Measurements from ENCODE around the gene DUSP1. TPM values are rescaled to one million over a fixed set of nuclear protein-coding genes. Genes with fewer than 3 reads are reported as not detected.

The DUSP1 gene
- total and polyA plus RNA-seq, 2 of the 13 experiments (the other 11 are each of a cell fraction or from before 2014, with no cell fraction given), result 27.1 to 55.5 TPM

DNA sequence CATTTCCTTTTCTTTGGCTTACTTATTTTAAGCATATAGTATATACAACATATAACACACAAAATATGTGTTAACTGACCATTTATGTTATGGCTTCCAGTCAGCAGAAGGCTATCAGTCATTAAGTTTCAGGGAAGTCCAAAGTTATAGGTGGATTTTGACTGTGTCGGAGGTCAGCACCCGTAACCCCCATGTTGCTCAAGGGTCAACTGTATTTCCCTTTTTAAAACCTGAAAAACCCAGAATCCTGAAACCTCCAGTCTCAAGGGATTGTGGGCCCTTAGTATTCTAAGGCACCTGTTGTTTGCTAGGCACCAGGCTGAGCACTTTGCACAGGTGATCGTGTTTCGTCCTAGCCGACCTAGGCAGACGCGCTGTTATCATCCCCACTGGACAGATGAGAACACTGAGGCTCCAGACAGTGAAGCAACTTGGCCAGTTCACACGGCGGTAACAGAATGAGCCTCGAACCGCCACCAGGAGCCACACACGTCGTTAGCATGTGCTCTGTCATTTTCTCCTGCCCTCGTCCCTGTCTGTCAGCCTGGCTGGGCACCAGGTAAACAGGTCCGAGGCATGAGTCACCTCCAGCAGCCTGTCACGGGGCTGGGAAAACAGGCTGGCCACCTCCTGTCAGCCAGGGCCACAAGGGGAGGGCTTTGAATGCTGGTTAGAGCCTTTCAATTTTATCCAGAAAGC is 39.9 kb downstream of the DUSP1 start (continued):
- TF ChIP-seq GABPA (IDR thresholded peaks at IDR 0.05; ENCODE audit: low read depth, low read length) (no peak), GABPA (CRISPR knock-in tag; IDR thresholded peaks at IDR 0.05; ENCODE audit: low read depth) (0 out of 2 replicates have a peak, but pooled peaks have one; percentile 28), NFKB2 (CRISPR knock-in tag; IDR thresholded peaks at IDR 0.05; ENCODE audit: borderline replicate concordance) (peak; percentile 94), ZNF546 (CRISPR knock-in tag; conservative IDR thresholded peaks at IDR 0.05) (0 out of 2 replicates have a peak, but pooled peaks have one; percentile 44), SIN3A (IDR thresholded peaks at IDR 0.05; ENCODE audit: borderline replicate concordance, low read depth, low read length) (peak; percentile 65; the same call in 1 of the 2 replicates), RXRB (CRISPR knock-in tag; IDR thresholded peaks at IDR 0.05; ENCODE audit: borderline replicate concordance) (peak; percentile 90; the same call in 1 of the 2 replicates), SNAI1 (CRISPR knock-in tag; IDR thresholded peaks at IDR 0.05; ENCODE audit: borderline replicate concordance) (no peak), REL (CRISPR knock-in tag; conservative IDR thresholded peaks at IDR 0.05) (no peak), ZNF776 (CRISPR knock-in tag; IDR thresholded peaks at IDR 0.05) (0 out of 2 replicates have a peak, but pooled peaks have one; percentile 50), MED8 (CRISPR knock-in tag; IDR thresholded peaks at IDR 0.05; ENCODE audit: insufficient replicate concordance) (no peak), NR2F2 (IDR thresholded peaks at IDR 0.05; ENCODE audit: borderline replicate concordance, low read depth) (no peak)
- TF ChIP-seq, protein P1, sequence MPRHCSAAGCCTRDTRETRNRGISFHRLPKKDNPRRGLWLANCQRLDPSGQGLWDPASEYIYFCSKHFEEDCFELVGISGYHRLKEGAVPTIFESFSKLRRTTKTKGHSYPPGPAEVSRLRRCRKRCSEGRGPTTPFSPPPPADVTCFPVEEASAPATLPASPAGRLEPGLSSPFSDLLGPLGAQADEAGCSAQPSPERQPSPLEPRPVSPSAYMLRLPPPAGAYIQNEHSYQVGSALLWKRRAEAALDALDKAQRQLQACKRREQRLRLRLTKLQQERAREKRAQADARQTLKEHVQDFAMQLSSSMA (CRISPR knock-in tag; IDR thresholded peaks at IDR 0.05), result peak; percentile 66; the same call in 1 of the 2 replicates
- TF ChIP-seq, protein P2, sequence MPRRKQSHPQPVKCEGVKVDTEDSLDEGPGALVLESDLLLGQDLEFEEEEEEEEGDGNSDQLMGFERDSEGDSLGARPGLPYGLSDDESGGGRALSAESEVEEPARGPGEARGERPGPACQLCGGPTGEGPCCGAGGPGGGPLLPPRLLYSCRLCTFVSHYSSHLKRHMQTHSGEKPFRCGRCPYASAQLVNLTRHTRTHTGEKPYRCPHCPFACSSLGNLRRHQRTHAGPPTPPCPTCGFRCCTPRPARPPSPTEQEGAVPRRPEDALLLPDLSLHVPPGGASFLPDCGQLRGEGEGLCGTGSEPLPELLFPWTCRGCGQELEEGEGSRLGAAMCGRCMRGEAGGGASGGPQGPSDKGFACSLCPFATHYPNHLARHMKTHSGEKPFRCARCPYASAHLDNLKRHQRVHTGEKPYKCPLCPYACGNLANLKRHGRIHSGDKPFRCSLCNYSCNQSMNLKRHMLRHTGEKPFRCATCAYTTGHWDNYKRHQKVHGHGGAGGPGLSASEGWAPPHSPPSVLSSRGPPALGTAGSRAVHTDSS (CRISPR knock-in tag; conservative IDR thresholded peaks at IDR 0.05), result no peak
- TF ChIP-seq, protein P3, sequence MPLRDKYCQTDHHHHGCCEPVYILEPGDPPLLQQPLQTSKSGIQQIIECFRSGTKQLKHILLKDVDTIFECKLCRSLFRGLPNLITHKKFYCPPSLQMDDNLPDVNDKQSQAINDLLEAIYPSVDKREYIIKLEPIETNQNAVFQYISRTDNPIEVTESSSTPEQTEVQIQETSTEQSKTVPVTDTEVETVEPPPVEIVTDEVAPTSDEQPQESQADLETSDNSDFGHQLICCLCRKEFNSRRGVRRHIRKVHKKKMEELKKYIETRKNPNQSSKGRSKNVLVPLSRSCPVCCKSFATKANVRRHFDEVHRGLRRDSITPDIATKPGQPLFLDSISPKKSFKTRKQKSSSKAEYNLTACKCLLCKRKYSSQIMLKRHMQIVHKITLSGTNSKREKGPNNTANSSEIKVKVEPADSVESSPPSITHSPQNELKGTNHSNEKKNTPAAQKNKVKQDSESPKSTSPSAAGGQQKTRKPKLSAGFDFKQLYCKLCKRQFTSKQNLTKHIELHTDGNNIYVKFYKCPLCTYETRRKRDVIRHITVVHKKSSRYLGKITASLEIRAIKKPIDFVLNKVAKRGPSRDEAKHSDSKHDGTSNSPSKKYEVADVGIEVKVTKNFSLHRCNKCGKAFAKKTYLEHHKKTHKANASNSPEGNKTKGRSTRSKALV (CRISPR knock-in tag; IDR thresholded peaks at IDR 0.05), result peak; percentile 81
- TF ChIP-seq, protein P4, sequence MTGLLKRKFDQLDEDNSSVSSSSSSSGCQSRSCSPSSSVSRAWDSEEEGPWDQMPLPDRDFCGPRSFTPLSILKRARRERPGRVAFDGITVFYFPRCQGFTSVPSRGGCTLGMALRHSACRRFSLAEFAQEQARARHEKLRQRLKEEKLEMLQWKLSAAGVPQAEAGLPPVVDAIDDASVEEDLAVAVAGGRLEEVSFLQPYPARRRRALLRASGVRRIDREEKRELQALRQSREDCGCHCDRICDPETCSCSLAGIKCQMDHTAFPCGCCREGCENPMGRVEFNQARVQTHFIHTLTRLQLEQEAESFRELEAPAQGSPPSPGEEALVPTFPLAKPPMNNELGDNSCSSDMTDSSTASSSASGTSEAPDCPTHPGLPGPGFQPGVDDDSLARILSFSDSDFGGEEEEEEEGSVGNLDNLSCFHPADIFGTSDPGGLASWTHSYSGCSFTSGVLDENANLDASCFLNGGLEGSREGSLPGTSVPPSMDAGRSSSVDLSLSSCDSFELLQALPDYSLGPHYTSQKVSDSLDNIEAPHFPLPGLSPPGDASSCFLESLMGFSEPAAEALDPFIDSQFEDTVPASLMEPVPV (CRISPR knock-in tag; IDR thresholded peaks at IDR 0.05), result no peak
- TF ChIP-seq, protein P5, sequence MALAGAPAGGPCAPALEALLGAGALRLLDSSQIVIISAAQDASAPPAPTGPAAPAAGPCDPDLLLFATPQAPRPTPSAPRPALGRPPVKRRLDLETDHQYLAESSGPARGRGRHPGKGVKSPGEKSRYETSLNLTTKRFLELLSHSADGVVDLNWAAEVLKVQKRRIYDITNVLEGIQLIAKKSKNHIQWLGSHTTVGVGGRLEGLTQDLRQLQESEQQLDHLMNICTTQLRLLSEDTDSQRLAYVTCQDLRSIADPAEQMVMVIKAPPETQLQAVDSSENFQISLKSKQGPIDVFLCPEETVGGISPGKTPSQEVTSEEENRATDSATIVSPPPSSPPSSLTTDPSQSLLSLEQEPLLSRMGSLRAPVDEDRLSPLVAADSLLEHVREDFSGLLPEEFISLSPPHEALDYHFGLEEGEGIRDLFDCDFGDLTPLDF (CRISPR knock-in tag; IDR thresholded peaks at IDR 0.05), result no peak
- TF ChIP-seq, protein P6, sequence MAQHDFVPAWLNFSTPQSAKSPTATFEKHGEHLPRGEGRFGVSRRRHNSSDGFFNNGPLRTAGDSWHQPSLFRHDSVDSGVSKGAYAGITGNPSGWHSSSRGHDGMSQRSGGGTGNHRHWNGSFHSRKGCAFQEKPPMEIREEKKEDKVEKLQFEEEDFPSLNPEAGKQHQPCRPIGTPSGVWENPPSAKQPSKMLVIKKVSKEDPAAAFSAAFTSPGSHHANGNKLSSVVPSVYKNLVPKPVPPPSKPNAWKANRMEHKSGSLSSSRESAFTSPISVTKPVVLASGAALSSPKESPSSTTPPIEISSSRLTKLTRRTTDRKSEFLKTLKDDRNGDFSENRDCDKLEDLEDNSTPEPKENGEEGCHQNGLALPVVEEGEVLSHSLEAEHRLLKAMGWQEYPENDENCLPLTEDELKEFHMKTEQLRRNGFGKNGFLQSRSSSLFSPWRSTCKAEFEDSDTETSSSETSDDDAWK (CRISPR knock-in tag; IDR thresholded peaks at IDR 0.05), result no peak
- TF ChIP-seq, protein P7, sequence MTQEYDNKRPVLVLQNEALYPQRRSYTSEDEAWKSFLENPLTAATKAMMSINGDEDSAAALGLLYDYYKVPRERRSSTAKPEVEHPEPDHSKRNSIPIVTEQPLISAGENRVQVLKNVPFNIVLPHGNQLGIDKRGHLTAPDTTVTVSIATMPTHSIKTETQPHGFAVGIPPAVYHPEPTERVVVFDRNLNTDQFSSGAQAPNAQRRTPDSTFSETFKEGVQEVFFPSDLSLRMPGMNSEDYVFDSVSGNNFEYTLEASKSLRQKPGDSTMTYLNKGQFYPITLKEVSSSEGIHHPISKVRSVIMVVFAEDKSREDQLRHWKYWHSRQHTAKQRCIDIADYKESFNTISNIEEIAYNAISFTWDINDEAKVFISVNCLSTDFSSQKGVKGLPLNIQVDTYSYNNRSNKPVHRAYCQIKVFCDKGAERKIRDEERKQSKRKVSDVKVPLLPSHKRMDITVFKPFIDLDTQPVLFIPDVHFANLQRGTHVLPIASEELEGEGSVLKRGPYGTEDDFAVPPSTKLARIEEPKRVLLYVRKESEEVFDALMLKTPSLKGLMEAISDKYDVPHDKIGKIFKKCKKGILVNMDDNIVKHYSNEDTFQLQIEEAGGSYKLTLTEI (CRISPR knock-in tag; conservative IDR thresholded peaks at IDR 0.05), result no peak
